IMR-90 (cell line): ENCODE data around the gene SMIM41. TPM values are rescaled to one million over a fixed set of nuclear protein-coding genes. Genes with fewer than 3 reads are reported as not detected.

ENCODE experiments used
- FOS ChIP-seq: fragments of 150-350 bp; IDR thresholded peaks from 2 replicates; pipeline ENCODE4 v1.6.1; 2016; ENCODE audit warnings: low read depth, low read length
- polyA plus RNA-seq, 3 experiments: library from polyadenylated mRNA; depleted of rRNA; stranded (reverse); fragments of >200 nt; gene quantifications; 2 replicates each; pipeline ENCODE4 v1.2.3, GENCODE V29; 2012; ENCODE audit warnings: low replicate concordance in 1 of 3
- total RNA-seq: library from RNA; depleted of rRNA; stranded (reverse); fragments of >200 nt; gene quantifications from 2 replicates; pipeline ENCODE4 v1.2.3, GENCODE V29; 2012
- TF ChIP-seq, protein P1 (sequence below): fragments of 150-350 bp; IDR thresholded peaks from 2 replicates; pipeline ENCODE4 v1.6.1; 2016; ENCODE audit warnings: low read depth, mild to moderate bottlenecking, low read length, moderate library complexity, borderline replicate concordance

Gene SMIM41
- total and polyA plus RNA-seq, 2 of the 4 experiments (the other 2 are of a cell fraction), result not detected

DNA sequence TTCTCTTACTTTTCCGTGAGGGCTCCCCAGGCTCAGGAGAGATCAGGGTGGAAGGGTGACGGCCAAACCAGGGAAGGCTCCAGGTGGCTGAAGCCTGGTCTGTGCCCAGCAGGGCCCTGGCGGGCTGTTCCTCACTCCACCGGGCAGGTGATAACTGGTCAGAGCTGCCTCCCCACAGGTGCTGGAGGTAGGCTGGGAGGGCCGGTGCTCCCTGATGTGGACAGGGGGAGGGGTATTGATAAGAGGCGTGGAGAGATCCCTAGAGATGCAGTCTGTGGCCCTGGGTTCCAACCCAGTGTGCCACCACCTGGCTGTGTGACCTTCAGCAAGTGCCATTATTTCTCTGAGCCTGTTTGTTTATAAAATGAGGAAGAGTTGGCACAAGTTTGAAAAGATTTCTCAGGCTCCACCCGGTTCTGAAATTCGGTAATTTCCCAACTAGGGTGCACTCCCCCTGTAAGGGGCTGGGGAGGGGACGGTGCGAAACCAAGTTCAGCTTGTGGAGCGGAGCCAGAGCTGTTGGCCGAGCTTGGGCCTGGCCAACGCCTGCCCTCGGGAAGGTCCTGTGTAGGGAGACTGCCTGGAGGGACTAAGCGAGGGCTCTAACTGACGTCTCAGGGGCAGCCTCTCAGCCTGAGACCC, 29.3 kb upstream of the SMIM41 start (continued):
- TF ChIP-seq, protein P1, sequence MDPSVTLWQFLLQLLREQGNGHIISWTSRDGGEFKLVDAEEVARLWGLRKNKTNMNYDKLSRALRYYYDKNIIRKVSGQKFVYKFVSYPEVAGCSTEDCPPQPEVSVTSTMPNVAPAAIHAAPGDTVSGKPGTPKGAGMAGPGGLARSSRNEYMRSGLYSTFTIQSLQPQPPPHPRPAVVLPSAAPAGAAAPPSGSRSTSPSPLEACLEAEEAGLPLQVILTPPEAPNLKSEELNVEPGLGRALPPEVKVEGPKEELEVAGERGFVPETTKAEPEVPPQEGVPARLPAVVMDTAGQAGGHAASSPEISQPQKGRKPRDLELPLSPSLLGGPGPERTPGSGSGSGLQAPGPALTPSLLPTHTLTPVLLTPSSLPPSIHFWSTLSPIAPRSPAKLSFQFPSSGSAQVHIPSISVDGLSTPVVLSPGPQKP, result no peak
- no peak for TF ChIP-seq FOS
